ENCODE measurements around the gene CPSF2. TPM values are rescaled to one million over a fixed set of nuclear protein-coding genes. Genes with fewer than 3 reads are reported as not detected.
A peak's percentile ranks its signal among the peaks of the same experiment; 100 is the strongest.

Gene CPSF2
- 10 to 100 TPM; 34.1 to 55.8 (median 43.7) TPM for total RNA-seq

DNA sequence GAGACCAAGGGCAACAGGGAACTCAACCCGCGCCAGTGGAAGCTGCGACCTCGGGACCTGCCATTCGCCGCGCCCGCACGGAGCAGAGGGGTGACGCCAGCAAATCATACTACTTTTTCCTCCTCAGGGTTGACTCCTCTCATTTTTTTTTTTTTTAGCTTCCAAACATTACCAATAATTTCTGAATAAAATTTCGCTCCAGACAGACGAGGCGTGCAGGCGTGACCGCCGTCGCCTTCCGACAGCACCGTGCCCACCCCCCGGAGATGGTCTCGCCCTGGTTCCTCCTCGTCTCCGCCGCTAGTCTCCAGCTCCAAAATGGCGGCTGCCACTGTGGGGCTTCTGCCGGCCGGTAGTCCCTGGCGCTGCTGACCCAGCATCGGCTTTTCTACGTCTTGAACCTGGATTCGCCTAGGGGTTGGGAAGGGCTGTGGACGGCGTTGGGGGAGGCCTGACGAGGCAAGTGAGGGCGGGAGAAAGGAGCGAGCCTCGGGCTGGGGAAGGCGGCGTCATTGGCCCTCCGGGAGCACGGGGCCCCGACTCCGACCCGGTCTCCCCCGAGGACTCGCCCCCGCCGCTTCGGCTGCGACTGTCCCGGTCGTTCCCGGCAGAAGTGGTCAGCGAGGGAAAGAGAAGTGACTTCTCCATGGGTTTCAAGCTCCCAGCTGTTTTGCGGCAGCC is at the start of gene CPSF2, which contains the start of gene NDUFB1:
CPSF2 (plus strand) TSS at position 300 of the 681 bp plus-strand sequence. CDS start 9,016 bp downstream, outside the sequence.
NDUFB1 (minus strand) TSS at position 37 of the 681 bp plus-strand sequence. CDS start 4,069 bp downstream, outside the sequence.
- peak within 1 kb of the TSS; percentile 86 to 94 (median 91) for H3K4me3 ChIP-seq (replicated peaks in 1 of 3)
- no peaks in the 10 kb centered on the region for H3K27me3 ChIP-seq
- peak within 1 kb of the TSS; percentile 89 to 94 (median 90) for H3K27ac ChIP-seq
- H3K9me3 ChIP-seq = no peaks in the 10 kb centered on the region
- TF ChIP-seq, protein P1, sequence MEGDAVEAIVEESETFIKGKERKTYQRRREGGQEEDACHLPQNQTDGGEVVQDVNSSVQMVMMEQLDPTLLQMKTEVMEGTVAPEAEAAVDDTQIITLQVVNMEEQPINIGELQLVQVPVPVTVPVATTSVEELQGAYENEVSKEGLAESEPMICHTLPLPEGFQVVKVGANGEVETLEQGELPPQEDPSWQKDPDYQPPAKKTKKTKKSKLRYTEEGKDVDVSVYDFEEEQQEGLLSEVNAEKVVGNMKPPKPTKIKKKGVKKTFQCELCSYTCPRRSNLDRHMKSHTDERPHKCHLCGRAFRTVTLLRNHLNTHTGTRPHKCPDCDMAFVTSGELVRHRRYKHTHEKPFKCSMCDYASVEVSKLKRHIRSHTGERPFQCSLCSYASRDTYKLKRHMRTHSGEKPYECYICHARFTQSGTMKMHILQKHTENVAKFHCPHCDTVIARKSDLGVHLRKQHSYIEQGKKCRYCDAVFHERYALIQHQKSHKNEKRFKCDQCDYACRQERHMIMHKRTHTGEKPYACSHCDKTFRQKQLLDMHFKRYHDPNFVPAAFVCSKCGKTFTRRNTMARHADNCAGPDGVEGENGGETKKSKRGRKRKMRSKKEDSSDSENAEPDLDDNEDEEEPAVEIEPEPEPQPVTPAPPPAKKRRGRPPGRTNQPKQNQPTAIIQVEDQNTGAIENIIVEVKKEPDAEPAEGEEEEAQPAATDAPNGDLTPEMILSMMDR (IDR thresholded peaks at IDR 0.05) = peak in 2 of 6 experiments; percentile 16 to 24
- peak in 1 of 2 donors; percentile 89 for TF ChIP-seq POLR2A (IDR thresholded peaks at IDR 0.05)
- intact Hi-C loops (cut with DNase I) = no loop called here
- 0% methylated on average over 37 to 53 of the region's 55 CpGs for WGBS, 2 donors
- H3K36me3 ChIP-seq = peaks cover 0 to 4% of the 10 kb centered on the region in 2 donors
- peak; percentile 79 for DNase-seq
- H3K4me1 ChIP-seq = peaks cover 15 to 29% of the 10 kb centered on the region in 2 donors

DNA sequence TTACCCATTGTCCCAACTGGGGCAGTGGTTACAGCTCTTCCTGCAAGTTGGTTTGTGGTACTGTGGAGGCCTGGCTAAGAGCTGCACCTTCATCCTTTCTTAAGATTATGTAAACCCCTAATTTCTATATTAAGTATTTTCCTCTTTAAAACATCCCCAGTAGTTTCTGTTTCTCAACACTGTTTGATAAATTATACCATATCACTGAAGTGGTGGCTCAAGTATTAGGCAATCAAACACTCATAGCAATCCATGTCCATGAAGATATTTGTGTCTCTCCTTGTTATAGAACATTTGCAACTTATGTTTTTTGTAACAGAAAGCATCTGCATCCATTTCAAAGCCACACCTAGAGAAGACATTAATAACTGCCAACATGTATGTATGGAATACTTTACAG is 47.2 kb upstream of the CPSF2 start:
- H3K27ac ChIP-seq = no peak overlapping the region
- H3K4me3 ChIP-seq (replicated peaks in 1 of 3) = no peak overlapping the region
- peaks cover 21 to 35% of the 10 kb centered on the region in 2 donors for H3K36me3 ChIP-seq
- H3K9me3 ChIP-seq = no peaks in the 10 kb centered on the region
- H3K4me1 ChIP-seq = no peaks in the 10 kb centered on the region
- no peaks in the 10 kb centered on the region for H3K27me3 ChIP-seq
- intact Hi-C loops (cut with DNase I) = no loop called here
- TF ChIP-seq POLR2A (IDR thresholded peaks at IDR 0.05) = no peak
- TF ChIP-seq, protein P1 (IDR thresholded peaks at IDR 0.05) = no peak
- no peak for DNase-seq

DNA sequence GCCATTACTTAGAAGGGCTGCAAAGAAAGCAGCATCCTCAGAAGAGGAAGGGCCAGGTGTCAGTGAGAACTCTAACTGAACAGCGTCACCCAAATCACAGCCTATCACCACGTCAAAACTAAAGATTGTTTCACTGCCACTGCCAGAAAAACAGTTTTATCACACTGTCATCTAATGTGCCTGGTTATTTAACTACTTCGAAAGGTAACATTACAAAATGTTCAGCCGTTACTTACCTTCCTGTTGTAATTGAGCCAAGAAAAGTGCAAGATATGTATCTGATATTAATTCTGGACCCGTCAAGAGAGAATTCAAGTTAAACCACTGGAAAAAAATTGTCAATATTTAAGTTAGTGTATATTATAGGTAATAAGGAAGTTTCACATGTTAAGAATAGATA is 33.3 kb upstream of the CPSF2 start:
- no peaks in the 10 kb centered on the region for H3K4me1 ChIP-seq
- no peak for DNase-seq
- no peaks in the 10 kb centered on the region for H3K27me3 ChIP-seq
- intact Hi-C loops (cut with DNase I) = no loop called here
- TF ChIP-seq, protein P1 (IDR thresholded peaks at IDR 0.05) = no peak
- no peak for TF ChIP-seq POLR2A (IDR thresholded peaks at IDR 0.05)
- 95 to 97% methylated on average over 5 of the region's 5 CpGs for WGBS, 2 donors
- no peak overlapping the region for H3K27ac ChIP-seq
- peaks cover 12 to 28% of the 10 kb centered on the region in 2 donors for H3K36me3 ChIP-seq
- H3K9me3 ChIP-seq = no peaks in the 10 kb centered on the region
- H3K4me3 ChIP-seq (replicated peaks in 1 of 3) = no peak overlapping the region

DNA sequence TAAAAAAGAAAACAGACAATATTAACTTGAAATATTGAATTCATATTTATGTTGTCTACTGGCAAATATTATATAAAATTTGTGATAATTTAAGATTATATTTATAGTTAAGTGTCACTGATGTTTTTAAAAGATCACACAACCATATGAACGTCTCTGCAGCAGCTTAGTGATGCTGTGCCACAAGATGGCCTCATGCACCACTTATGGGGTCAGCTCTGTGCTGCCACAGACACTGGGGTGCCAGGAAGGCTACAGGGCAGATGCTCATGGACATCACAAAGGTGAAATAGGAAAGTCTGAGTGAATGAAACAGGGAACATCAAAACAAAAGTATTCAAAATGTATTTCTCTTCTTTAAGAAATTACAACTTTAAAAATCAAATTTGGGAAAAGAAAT is 28.4 kb upstream of the CPSF2 start:
- no peak for TF ChIP-seq POLR2A (IDR thresholded peaks at IDR 0.05)
- TF ChIP-seq, protein P1 (IDR thresholded peaks at IDR 0.05) = no peak
- intact Hi-C loops (cut with DNase I) = no loop called here
- Histone ChIP-seq H3K4me3 (replicated peaks in 1 of 3) (no peak overlapping the region), H3K36me3 (peaks cover 10 to 11% of the 10 kb centered on the region in 2 donors), H3K27ac (no peak overlapping the region), H3K4me1 (no peaks in the 10 kb centered on the region), H3K9me3 (no peaks in the 10 kb centered on the region), H3K27me3 (no peaks in the 10 kb centered on the region)
- DNase-seq = no peak
- 67 to 71% methylated on average over 1 of the region's 1 CpG for WGBS, 2 donors

DNA sequence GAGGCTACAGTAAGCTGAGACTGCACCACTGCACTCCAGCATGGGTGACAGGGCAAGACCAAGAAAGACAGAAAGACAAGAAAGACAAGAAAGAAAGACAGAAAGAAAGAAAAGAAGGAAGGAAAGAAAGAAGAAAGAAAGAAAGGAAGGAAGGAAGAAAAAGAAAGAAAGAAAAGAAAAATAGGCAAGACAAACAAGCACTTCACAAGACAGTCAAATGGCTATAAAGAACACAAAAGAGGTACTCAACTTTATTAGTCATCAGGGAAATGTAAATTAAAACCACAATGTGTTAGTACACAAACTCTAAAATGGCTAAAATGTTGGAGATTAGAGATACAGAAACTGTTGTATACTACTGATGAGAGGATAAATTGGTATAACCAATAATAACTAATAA is 22.0 kb upstream of the CPSF2 start:
- intact Hi-C loops (cut with DNase I) = loop anchor here (10.0 kb wide), 1 partner anchor 65 kb away; no protein-coding TSS in a partner anchor
- DNase-seq = no peak
- no peak overlapping the region for H3K4me3 ChIP-seq (replicated peaks in 1 of 3)
- no peaks in the 10 kb centered on the region for H3K9me3 ChIP-seq
- peaks cover 3 to 4% of the 10 kb centered on the region in 2 donors for H3K36me3 ChIP-seq
- TF ChIP-seq POLR2A (IDR thresholded peaks at IDR 0.05) = no peak
- TF ChIP-seq, protein P1 (IDR thresholded peaks at IDR 0.05) = no peak
- H3K4me1 ChIP-seq = peaks cover 5 to 6% of the 10 kb centered on the region in 2 donors
- H3K27me3 ChIP-seq = no peaks in the 10 kb centered on the region
- H3K27ac ChIP-seq = no peak overlapping the region

Data from thyroid gland (tissue), 4 donors.